HL-60/S4 treated with retinoic acid at 250 ng/mL for 4 days and 3 days (cell line): ENCODE data around the gene TRIP12.
"Not testable (repeated sequence)": the region's sequence is repeated elsewhere in the genome, so short reads cannot be mapped to it uniquely, and the experiment has no call there.

ENCODE experiments used
- in situ Hi-C: fragments of 300-500 bp; cut with MboI; formaldehyde crosslinking; loops from 2 replicates; pipeline ENCODE4 v1.7.0; 2022; ENCODE audit warnings: low sequenced_read_pairs

TRIP12 gene

GRCh38 chr2:229835596-229836283 is 86.1 kb downstream of the TRIP12 start:
- in situ Hi-C loops = no loop called here

- in situ Hi-C loops = not testable (repeated sequence)
Measured at GRCh38 chr2:229834368-229834767, 87.4 kb downstream of the TRIP12 start.

GRCh38 chr2:229832510-229832898 is 89.3 kb downstream of the TRIP12 start:
- in situ Hi-C loops = no loop called here

- in situ Hi-C loops = no loop called here
Measured at GRCh38 chr2:229831805-229832509, 89.9 kb downstream of the TRIP12 start.

GRCh38 chr2:229825476-229825875 is 96.3 kb downstream of the TRIP12 start:
- in situ Hi-C loops = no loop called here

- in situ Hi-C loops = loop anchor here (25.0 kb wide), 1 partner anchor 791 kb away; no protein-coding TSS in a partner anchor
Measured at GRCh38 chr2:229821316-229821715, 100.5 kb downstream of the TRIP12 start.

- in situ Hi-C loops = loop anchor here (25.0 kb wide), 1 partner anchor 794 kb away; no protein-coding TSS in a partner anchor
Measured at GRCh38 chr2:229818230-229818629, 103.6 kb downstream of the TRIP12 start.

- in situ Hi-C loops = loop anchor here (25.0 kb wide), 1 partner anchor 796 kb away; no protein-coding TSS in a partner anchor
Measured at GRCh38 chr2:229815858-229816257, 106.0 kb downstream of the TRIP12 start.

- in situ Hi-C loops = loop anchor here (25.0 kb wide), 1 partner anchor 797 kb away; no protein-coding TSS in a partner anchor
Measured at GRCh38 chr2:229815342-229815741, 106.5 kb downstream of the TRIP12 start.

- in situ Hi-C loops = loop anchor here (25.0 kb wide), 1 partner anchor 802 kb away; no protein-coding TSS in a partner anchor
Measured at GRCh38 chr2:229810786-229811185, 111.0 kb downstream of the TRIP12 start.

GRCh38 chr2:229805559-229805958 is 116.2 kb downstream of the TRIP12 start:
- in situ Hi-C loops = loop anchor here (25.0 kb wide), 1 partner anchor 807 kb away; no protein-coding TSS in a partner anchor

GRCh38 chr2:229802785-229803184 is 119.0 kb downstream of the TRIP12 start:
- in situ Hi-C loops = loop anchor here (25.0 kb wide), 1 partner anchor 810 kb away; no protein-coding TSS in a partner anchor

GRCh38 chr2:229800997-229801754 is 120.6 kb downstream of the TRIP12 start:
- in situ Hi-C loops = loop anchor here (25.0 kb wide), 1 partner anchor 811 kb away; no protein-coding TSS in a partner anchor

- in situ Hi-C loops = no loop called here
Measured at GRCh38 chr2:229798446-229799155, 123.2 kb downstream of the TRIP12 start.

GRCh38 chr2:229795058-229795457 is 126.8 kb downstream of the TRIP12 start:
- in situ Hi-C loops = no loop called here

GRCh38 chr2:229794636-229795035 is 127.2 kb downstream of the TRIP12 start:
- in situ Hi-C loops = no loop called here

GRCh38 chr2:229786289-229786688 is 135.5 kb downstream of the TRIP12 start:
- in situ Hi-C loops = not testable (repeated sequence)

- in situ Hi-C loops = no loop called here
Measured at GRCh38 chr2:229784791-229785190, 137.0 kb downstream of the TRIP12 start.

GRCh38 chr2:229783108-229783721 is 138.6 kb downstream of the TRIP12 start:
- in situ Hi-C loops = no loop called here
